Gastrocnemius medialis (tissue), 4 donors: Measurements from ENCODE around the gene LITAF.

Experiments used
- CTCF ChIP-seq, 5 experiments: fragments of 450-650 bp in 3 of 5; fragments of 200-600 bp in 2 of 5; sonication (generic) in 2 of 5; IDR thresholded peaks in 4 of 5; conservative IDR thresholded peaks in 1 of 5; 1 replicate in 4 of 5; 2 replicates in 1 of 5; pipeline ENCODE4 v1.5.1; 2016 to 2019; ENCODE audit warnings: antibody characterized with exemption in 5 of 5, mild to moderate bottlenecking in 3 of 5, moderate library complexity in 3 of 5
- POLR2A ChIP-seq, 2 donors: fragments of 450-650 bp; IDR thresholded peaks; one replicate each; pipeline ENCODE4 v1.6.1; 2017; ENCODE audit warnings: antibody characterized with exemption in 2 of 2, mild to moderate bottlenecking in 2 of 2, moderate library complexity in 2 of 2

- TF ChIP-seq CTCF (IDR thresholded peaks at IDR 0.05 in 4 of 5, conservative IDR thresholded peaks at IDR 0.05 in 1 of 5) (no peak), POLR2A (IDR thresholded peaks at IDR 0.05) (no peak)
Measured at GRCh38 chr16:11562941-11563340, 23.8 kb downstream of the LITAF start.
